IMR-90 (cell line): Measurements from ENCODE around the gene ZNF214. TPM values are rescaled to one million over a fixed set of nuclear protein-coding genes. Genes with fewer than 3 reads are reported as not detected.

ENCODE experiments used
- ATAC-seq: fragments of 200-7000 bp; cut with Tn5 transposase; 2 replicates; pipeline ENCODE4 v1.9.1; 2020; ENCODE audit warnings: low read depth, mild to moderate bottlenecking, moderate library complexity
- BruUV-seq: library from RNA; stranded (reverse); fragments of 400-500 nt; replicated peaks from 2 replicates; lab custom pipeline; 2021; lab: Mats Ljungman, UMichigan
- CTCF ChIA-PET: fragments of 300-600 bp; formaldehyde crosslinking; extraction: SDS; loops from one replicate; lab custom pipeline; 2021; ENCODE audit warnings: antibody characterized with exemption; lab: Yijun Ruan, JAX
- POLR2A ChIA-PET: fragments of 300-600 bp; sonication (Branson Sonifier 250); formaldehyde crosslinking; loops from one replicate; lab custom pipeline; 2022; ENCODE audit warnings: antibody characterized with exemption; ENCODE audit not compliant: unreplicated experiment; lab: Charles Lee
- DNase-seq: peaks from one replicate; pipeline ENCODE4 v3.0.0; 2013
- H2AFZ ChIP-seq: replicated peaks from 2 replicates; pipeline ENCODE3; 2013; ENCODE audit warnings: low read length, mild to moderate bottlenecking; ENCODE audit not compliant: poor library complexity
- H2AK5ac ChIP-seq: 2 replicates; pipeline ENCODE4 v1.6.1; 2013; ENCODE audit warnings: low read depth, low read length, inconsistent platforms
- H2AK9ac ChIP-seq: replicated peaks from 2 replicates; pipeline ENCODE3; 2013; ENCODE audit warnings: mild to moderate bottlenecking, low read depth, low read length, moderate library complexity; ENCODE audit not compliant: poor library complexity
- H2BK120ac ChIP-seq: 2 replicates; pipeline ENCODE4 v1.6.1; 2013; ENCODE audit warnings: low read depth, low read length, inconsistent platforms
- H2BK15ac ChIP-seq: 3 replicates; pipeline ENCODE4 v1.6.1; 2013; ENCODE audit warnings: low read depth, low read length, inconsistent platforms
- H2BK20ac ChIP-seq: 2 replicates; pipeline ENCODE4 v1.6.1; 2013; ENCODE audit warnings: low read depth, mild to moderate bottlenecking, inconsistent platforms, low read length, moderate library complexity
- H2BK5ac ChIP-seq: 2 replicates; pipeline ENCODE4 v1.6.1; 2013; ENCODE audit warnings: mild to moderate bottlenecking, low read depth, low read length, inconsistent platforms; ENCODE audit not compliant: poor library complexity, severe bottlenecking
- H3K14ac ChIP-seq: replicated peaks from 2 replicates; pipeline ENCODE4 v1.6.1; 2013; ENCODE audit warnings: low read depth, low read length, inconsistent platforms
- H3K18ac ChIP-seq: 2 replicates; pipeline ENCODE4 v1.6.1; 2013; ENCODE audit warnings: low read depth, low read length, control low read depth
- H3K23ac ChIP-seq: 2 replicates; pipeline ENCODE4 v1.6.1; 2013; ENCODE audit warnings: low read depth, low read length, inconsistent platforms
- H3K27ac ChIP-seq: 2 replicates; pipeline ENCODE4 v1.5.1; 2013; ENCODE audit warnings: mild to moderate bottlenecking, control low read depth, low read length; ENCODE audit not compliant: insufficient read depth
- H3K27me3 ChIP-seq: 2 replicates; pipeline ENCODE4 v1.6.1; 2013; ENCODE audit warnings: low read length; ENCODE audit not compliant: control insufficient read depth, insufficient read depth
- H3K36me3 ChIP-seq: 2 replicates; pipeline ENCODE4 v1.6.1; 2013; ENCODE audit warnings: low read length, mixed read lengths; ENCODE audit not compliant: control insufficient read depth, insufficient read depth
- H3K4ac ChIP-seq: 2 replicates; pipeline ENCODE4 v1.6.1; 2013; ENCODE audit warnings: low read depth, low read length, inconsistent platforms
- H3K4me1 ChIP-seq: 2 replicates; pipeline ENCODE4 v1.6.1; 2013; ENCODE audit warnings: low read length, mixed read lengths; ENCODE audit not compliant: control insufficient read depth, insufficient read depth
- H3K4me2 ChIP-seq: 2 replicates; pipeline ENCODE4 v1.6.1; 2013; ENCODE audit warnings: low read depth, mild to moderate bottlenecking, control low read depth, low read length, moderate library complexity
- H3K4me3 ChIP-seq: 2 replicates; pipeline ENCODE4 v1.5.1; 2013; ENCODE audit warnings: low read depth, mild to moderate bottlenecking, control low read depth, low read length, moderate library complexity; ENCODE audit not compliant: insufficient read depth
- H3K56ac ChIP-seq: 2 replicates; pipeline ENCODE4 v1.6.1; 2013; ENCODE audit warnings: low read length, inconsistent platforms; ENCODE audit not compliant: insufficient read depth; ENCODE audit errors: extremely low read depth
- H3K79me1 ChIP-seq, 2 experiments: 2 replicates each; pipeline ENCODE4 v1.6.1; 2013; ENCODE audit warnings: low read length in 2 of 2, inconsistent platforms in 1 of 2, low read depth in 1 of 2
- H3K9ac ChIP-seq: 2 replicates; pipeline ENCODE4 v1.6.1; 2013; ENCODE audit warnings: low read depth, low read length, control low read depth
- H3K9me1 ChIP-seq: 2 replicates; pipeline ENCODE4 v1.6.1; 2013; ENCODE audit warnings: low read length, inconsistent platforms; ENCODE audit not compliant: insufficient read depth
- H3K9me3 ChIP-seq: 2 replicates; pipeline ENCODE4 v1.6.1; 2013; ENCODE audit warnings: low read length; ENCODE audit not compliant: control insufficient read depth, insufficient read depth
- H4K20me1 ChIP-seq: 2 replicates; pipeline ENCODE4 v1.6.1; 2013; ENCODE audit warnings: low read length, inconsistent platforms; ENCODE audit not compliant: insufficient read depth
- H4K5ac ChIP-seq: 2 replicates; pipeline ENCODE4 v1.6.1; 2013; ENCODE audit warnings: mild to moderate bottlenecking, low read depth, low read length, control low read depth
- H4K8ac ChIP-seq, 2 experiments: 2 replicates each; pipeline ENCODE4 v1.6.1; 2013; ENCODE audit warnings: low read depth in 2 of 2, low read length in 2 of 2, control low read depth in 1 of 2, inconsistent platforms in 1 of 2
- H4K91ac ChIP-seq: 2 replicates; pipeline ENCODE4 v1.6.1; 2013; ENCODE audit warnings: low read depth, low read length, inconsistent platforms; ENCODE audit not compliant: insufficient read depth
- CEBPB ChIP-seq: IDR thresholded peaks from 2 replicates; pipeline ENCODE4 v1.6.1; 2012; ENCODE audit warnings: low read depth, low read length, improper control_type of control experiment
- CHD1 ChIP-seq: IDR thresholded peaks from 2 replicates; pipeline ENCODE4 v1.6.1; 2012; ENCODE audit warnings: low read depth, low read length, improper control_type of control experiment
- MAFK ChIP-seq: IDR thresholded peaks from 2 replicates; pipeline ENCODE4 v1.6.1; 2012; ENCODE audit warnings: low read depth, low read length, improper control_type of control experiment
- MAZ ChIP-seq: IDR thresholded peaks from 2 replicates; pipeline ENCODE4 v1.6.1; 2012; ENCODE audit warnings: low read depth, mild to moderate bottlenecking, low read length, improper control_type of control experiment, moderate library complexity, borderline replicate concordance
- MXI1 ChIP-seq: IDR thresholded peaks from 2 replicates; pipeline ENCODE4 v1.6.1; 2012; ENCODE audit warnings: low read depth, mild to moderate bottlenecking, low read length, moderate library complexity, borderline replicate concordance
- NFE2L2 ChIP-seq: fragments of 150-350 bp; IDR thresholded peaks from 2 replicates; pipeline ENCODE4 v1.6.1; 2016; ENCODE audit warnings: low read depth, mild to moderate bottlenecking, low read length
- RCOR1 ChIP-seq: IDR thresholded peaks from 2 replicates; pipeline ENCODE4 v1.6.1; 2012; ENCODE audit warnings: mild to moderate bottlenecking, low read length, improper control_type of control experiment; ENCODE audit not compliant: insufficient replicate concordance
- RFX5 ChIP-seq: IDR thresholded peaks from 2 replicates; pipeline ENCODE4 v1.8.0; 2012; ENCODE audit warnings: low read depth, mild to moderate bottlenecking, low read length, moderate library complexity
- WGBS, 2 experiments: methylation state at CpG; one replicate each; pipeline versions ENCODE4 v1.1.5 to v1.1.7; 2013; ENCODE audit warnings: missing lambda C conversion rate in 2 of 2; ENCODE audit not compliant: insufficient read length in 1 of 2; ENCODE audit errors: extremely low coverage in 2 of 2; 5-methylcytosine and 5-hydroxymethylcytosine counted together
- dilution Hi-C: fragments of 300-500 bp; cut with HindIII; formaldehyde crosslinking; loops from one replicate; pipeline ENCODE4 v1.14.3; 2018; ENCODE audit warnings: low sequenced_read_pairs; ENCODE audit not compliant: unreplicated experiment
- in situ Hi-C: fragments of 300-500 bp; cut with MboI; formaldehyde crosslinking; loops from 3 replicates; pipeline ENCODE4 v1.14.3; 2019; ENCODE audit warnings: low sequenced_read_pairs, inconsistent platforms, mixed read lengths
- intact Hi-C: fragments of 100-400 bp; cut with micrococcal nuclease; formaldehyde crosslinking; loops from 2 replicates; pipeline ENCODE4 v1.10.0; 2022
- polyA plus RNA-seq, 3 experiments: library from polyadenylated mRNA; depleted of rRNA; stranded (reverse); fragments of >200 nt; gene quantifications; 2 replicates each; pipeline ENCODE4 v1.2.3, GENCODE V29; 2012; ENCODE audit warnings: low replicate concordance in 1 of 3
- total RNA-seq: library from RNA; depleted of rRNA; stranded (reverse); fragments of >200 nt; gene quantifications from 2 replicates; pipeline ENCODE4 v1.2.3, GENCODE V29; 2012

The ZNF214 gene
- total and polyA plus RNA-seq, 2 of the 4 experiments (the other 2 are of a cell fraction), result 0.82 to 2.5 TPM

- Histone ChIP-seq H2BK15ac (no peak overlapping the region), H4K5ac (no peak overlapping the region), H4K91ac (no peak overlapping the region), H3K27me3 (peaks cover 5% of the 10 kb centered on the region), H4K20me1 (no peaks in the 10 kb centered on the region), H3K9me1 (no peaks in the 10 kb centered on the region), H2AK5ac (no peak overlapping the region), H3K9ac (no peak overlapping the region), H2AK9ac (no peak overlapping the region), H3K79me1 (no peaks in the 10 kb centered on the region), H2BK20ac (no peak overlapping the region), H3K27ac (no peak overlapping the region), H3K9me3 (no peaks in the 10 kb centered on the region), H4K8ac (no peak overlapping the region), H3K4ac (no peak overlapping the region), H3K56ac (no peak overlapping the region), H3K14ac (no peak overlapping the region), H3K4me1 (no peaks in the 10 kb centered on the region), H2BK5ac (no peak overlapping the region), H2AFZ (no peak overlapping the region), H2BK120ac (no peak overlapping the region), H3K36me3 (no peaks in the 10 kb centered on the region), H3K4me2 (no peak overlapping the region), H3K18ac (no peak overlapping the region), H3K4me3 (no peak overlapping the region), H3K23ac (no peak overlapping the region)
- DNase-seq (no peak), ATAC-seq (no peak)
- in situ Hi-C loops, result no loop called here
- TF ChIP-seq CEBPB (no peak), NFE2L2 (no peak), MAFK (no peak), CHD1 (no peak), RCOR1 (no peak), MXI1 (no peak), MAZ (no peak), RFX5 (no peak)
- intact Hi-C loops, result no loop called here
- CTCF ChIA-PET, result no interaction called here
- 63% methylated on average over 3 of the region's 16 CpGs; no CpG with 5 or more reads in 1 of the 2 experiments for WGBS, 2 experiments
- BruUV-seq, result no TSS peak
- POLR2A ChIA-PET, result no interaction called here
- dilution Hi-C loops, result no loop called here
Observed at GRCh38 chr11:7030836-7031235, 10.7 kb upstream of the ZNF214 start.
